Tibial artery (tissue), 4 donors: ENCODE data around the gene FADD.

Source experiments
- DNase-seq, 2 donors: peaks; one replicate each; pipeline ENCODE4 v3.0.0-alpha.2; 2019
- H3K27ac ChIP-seq, 2 donors: fragments of 200-600 bp; sonication (generic) in 1 of 2; 1 replicate in 1 of 2; 2 replicates in 1 of 2; pipeline ENCODE4 v1.5.1; 2018 to 2019; ENCODE audit warnings: mild to moderate bottlenecking in 1 of 2
- H3K27me3 ChIP-seq, 2 donors: fragments of 200-600 bp; sonication (generic) in 1 of 2; one replicate each; pipeline versions ENCODE4 v1.5.1 to v1.6.0; 2016 to 2019
- H3K36me3 ChIP-seq, 3 donors: fragments of 200-600 bp; sonication (generic) in 2 of 3; one replicate each; pipeline ENCODE4 v1.5.1; 2016 to 2019; ENCODE audit warnings: mild to moderate bottlenecking in 2 of 3
- H3K4me1 ChIP-seq, 4 donors: fragments of 200-600 bp; sonication (generic) in 2 of 4; 1 replicate in 3 of 4; 2 replicates in 1 of 4; pipeline ENCODE4 v1.5.1; 2016 to 2019
- H3K4me3 ChIP-seq, 2 donors: fragments of 200-600 bp; sonication (generic) in 1 of 2; 1 replicate in 1 of 2; 2 replicates in 1 of 2; pipeline ENCODE4 v1.5.1; 2018 to 2019; ENCODE audit warnings: mild to moderate bottlenecking in 2 of 2
- H3K9me3 ChIP-seq, 3 donors: fragments of 200-600 bp; sonication (generic) in 1 of 3; one replicate each; pipeline ENCODE4 v1.5.1; 2016 to 2019
- intact Hi-C: fragments of 100-400 bp; cut with DNase I; formaldehyde crosslinking; loops from one replicate; pipeline ENCODE4 v1.15.0; 2023; ENCODE audit warnings: low total_unique reads
- TF ChIP-seq, protein P1 (sequence below), 2 experiments: fragments of 200-600 bp in 1 of 2; fragments of 450-650 bp in 1 of 2; IDR thresholded peaks; one replicate each; pipeline ENCODE4 v1.5.1; 2017 to 2019; ENCODE audit warnings: antibody characterized with exemption in 2 of 2, mild to moderate bottlenecking in 1 of 2, moderate library complexity in 1 of 2

The FADD gene

DNA sequence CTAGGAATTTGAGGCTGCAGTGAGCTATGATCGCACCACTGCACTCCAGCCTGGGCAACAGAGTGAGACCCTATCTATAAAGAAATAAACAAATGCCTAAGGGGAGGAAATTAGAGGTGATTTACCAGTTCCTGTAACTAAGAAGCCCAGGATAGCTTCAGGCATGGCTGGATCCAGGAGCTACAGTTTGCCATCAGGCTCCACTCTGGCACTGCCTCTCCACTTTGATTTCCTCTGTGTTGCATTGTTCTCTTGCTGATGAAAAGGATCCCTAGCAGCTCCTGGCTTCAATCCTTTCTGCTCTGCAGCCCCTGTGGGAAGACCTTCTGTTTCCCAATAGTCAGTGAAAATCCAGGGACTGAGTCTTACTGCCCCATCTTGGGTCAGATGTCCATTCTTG is 20.1 kb upstream of the FADD start:
- Histone ChIP-seq H3K9me3 (no peaks in the 10 kb centered on the region), H3K27me3 (no peaks in the 10 kb centered on the region), H3K27ac (peak overlapping the region in 1 of 2 donors; percentile 48), H3K36me3 (peaks cover 3 to 78% (median 77%) of the 10 kb centered on the region in 3 donors), H3K4me3 (no peak overlapping the region), H3K4me1 (peaks cover 0 to 12% (median 8%) of the 10 kb centered on the region in 4 donors)
- TF ChIP-seq, protein P1, sequence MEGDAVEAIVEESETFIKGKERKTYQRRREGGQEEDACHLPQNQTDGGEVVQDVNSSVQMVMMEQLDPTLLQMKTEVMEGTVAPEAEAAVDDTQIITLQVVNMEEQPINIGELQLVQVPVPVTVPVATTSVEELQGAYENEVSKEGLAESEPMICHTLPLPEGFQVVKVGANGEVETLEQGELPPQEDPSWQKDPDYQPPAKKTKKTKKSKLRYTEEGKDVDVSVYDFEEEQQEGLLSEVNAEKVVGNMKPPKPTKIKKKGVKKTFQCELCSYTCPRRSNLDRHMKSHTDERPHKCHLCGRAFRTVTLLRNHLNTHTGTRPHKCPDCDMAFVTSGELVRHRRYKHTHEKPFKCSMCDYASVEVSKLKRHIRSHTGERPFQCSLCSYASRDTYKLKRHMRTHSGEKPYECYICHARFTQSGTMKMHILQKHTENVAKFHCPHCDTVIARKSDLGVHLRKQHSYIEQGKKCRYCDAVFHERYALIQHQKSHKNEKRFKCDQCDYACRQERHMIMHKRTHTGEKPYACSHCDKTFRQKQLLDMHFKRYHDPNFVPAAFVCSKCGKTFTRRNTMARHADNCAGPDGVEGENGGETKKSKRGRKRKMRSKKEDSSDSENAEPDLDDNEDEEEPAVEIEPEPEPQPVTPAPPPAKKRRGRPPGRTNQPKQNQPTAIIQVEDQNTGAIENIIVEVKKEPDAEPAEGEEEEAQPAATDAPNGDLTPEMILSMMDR (IDR thresholded peaks at IDR 0.05): no peak
- intact Hi-C loops: no loop called here
- no peak for DNase-seq

DNA sequence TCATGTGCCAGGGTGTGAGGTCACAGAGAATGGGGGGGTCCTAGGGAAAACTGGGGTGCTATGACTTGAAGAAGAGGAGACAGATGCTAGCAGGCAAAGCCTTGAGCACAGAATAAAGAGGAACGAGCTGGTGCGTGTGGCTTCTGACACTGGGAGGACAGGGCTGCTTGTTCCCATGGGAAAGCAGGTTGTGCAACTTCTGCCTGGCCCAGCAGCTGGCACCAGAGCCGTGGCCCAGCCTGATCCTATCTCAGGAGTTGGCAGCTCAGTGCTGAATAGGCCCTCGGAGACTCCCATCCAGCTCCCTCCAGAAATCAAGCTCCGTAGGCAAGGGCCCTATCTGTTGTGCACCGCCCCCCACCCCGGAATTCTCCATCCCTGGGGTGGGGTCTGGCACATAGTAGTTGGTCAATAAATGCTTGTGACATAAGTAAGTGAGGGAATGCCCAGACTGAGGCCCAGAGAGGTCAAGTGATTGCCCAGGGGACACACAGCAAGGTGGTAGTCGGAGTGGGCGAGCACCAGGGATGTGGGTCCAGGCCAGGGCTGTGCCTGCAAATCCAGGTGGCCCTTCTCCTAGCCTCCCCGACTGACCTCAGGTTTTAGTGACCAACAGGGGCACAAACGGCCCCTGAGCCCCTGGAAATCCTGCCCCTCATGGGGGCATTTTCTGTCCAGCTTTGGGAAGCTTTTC is 19.5 kb upstream of the FADD start:
- H3K27ac ChIP-seq: peak overlapping the region in 1 of 2 donors; percentile 48
- peak; percentile 51 to 87 for DNase-seq
- no peaks in the 10 kb centered on the region for H3K9me3 ChIP-seq
- peaks cover 0 to 12% (median 8%) of the 10 kb centered on the region in 4 donors for H3K4me1 ChIP-seq
- TF ChIP-seq, protein P1 (IDR thresholded peaks at IDR 0.05): no peak
- no peaks in the 10 kb centered on the region for H3K27me3 ChIP-seq
- peaks cover 3 to 78% (median 73%) of the 10 kb centered on the region in 3 donors for H3K36me3 ChIP-seq
- intact Hi-C loops: no loop called here
- no peak overlapping the region for H3K4me3 ChIP-seq

DNA sequence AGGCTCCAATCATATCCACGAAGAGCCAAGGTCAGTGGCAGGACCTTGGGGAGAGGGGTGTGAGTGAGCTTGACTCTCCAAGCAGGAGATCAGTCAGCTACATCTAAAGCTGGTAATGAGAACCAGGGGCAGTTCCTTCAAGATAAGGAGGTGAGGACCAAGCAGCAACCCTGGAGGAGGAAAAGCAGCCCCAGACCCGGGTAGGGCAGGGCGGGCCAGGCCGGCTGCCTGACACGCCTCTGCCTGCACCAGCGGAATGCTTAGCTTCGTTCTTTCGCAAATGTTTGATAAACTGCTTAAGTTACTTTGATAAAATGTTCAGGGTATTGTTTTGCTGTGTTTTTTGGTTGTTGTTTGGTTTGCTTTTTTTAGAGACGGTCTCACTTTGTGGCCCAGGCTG is 18.7 kb upstream of the FADD start:
- Histone ChIP-seq H3K27ac (peak overlapping the region in 1 of 2 donors; percentile 48), H3K36me3 (peaks cover 3 to 75% (median 66%) of the 10 kb centered on the region in 3 donors), H3K4me1 (peaks cover 0 to 12% (median 8%) of the 10 kb centered on the region in 4 donors), H3K4me3 (no peak overlapping the region), H3K27me3 (no peaks in the 10 kb centered on the region), H3K9me3 (no peaks in the 10 kb centered on the region)
- intact Hi-C loops: no loop called here
- no peak for DNase-seq
- TF ChIP-seq, protein P1 (IDR thresholded peaks at IDR 0.05): no peak

DNA sequence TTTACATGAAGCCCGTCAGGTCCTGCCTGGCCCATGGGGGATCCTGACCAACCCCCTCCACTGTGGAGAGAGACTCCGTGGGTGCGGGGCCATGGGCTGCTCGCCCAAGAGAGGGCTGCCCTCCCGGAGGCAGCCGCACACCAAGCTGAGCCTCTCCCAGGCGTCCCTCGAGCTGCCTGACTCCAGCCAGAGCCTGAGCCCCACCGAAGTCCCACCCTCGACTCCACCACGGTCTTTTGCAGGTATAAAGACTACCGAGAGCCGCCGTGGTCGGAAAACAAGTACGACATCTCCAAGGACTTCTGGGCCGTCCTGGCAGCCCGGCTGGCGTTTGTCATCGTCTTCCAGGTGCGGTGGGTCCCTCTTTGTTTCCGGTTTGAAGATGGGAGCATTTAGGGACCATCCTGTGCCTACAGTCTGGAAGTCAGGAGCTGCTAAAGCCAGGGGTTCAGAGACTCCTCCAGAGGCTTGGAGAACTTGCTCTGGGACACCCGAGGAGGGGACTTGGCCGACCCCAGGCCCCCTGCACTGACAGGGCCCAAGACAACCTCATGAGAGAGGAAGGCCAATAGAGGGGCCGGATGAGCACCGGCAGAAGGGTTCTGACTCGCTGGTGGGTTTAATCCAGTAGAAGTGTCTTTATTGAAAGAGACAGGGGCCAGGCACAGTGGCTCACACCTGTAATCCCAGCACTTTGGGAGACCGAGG is 17.6 kb upstream of the FADD start:
- intact Hi-C loops: no loop called here
- no peak for DNase-seq
- Histone ChIP-seq H3K4me1 (peaks cover 0 to 12% (median 8%) of the 10 kb centered on the region in 4 donors), H3K27ac (no peak overlapping the region), H3K36me3 (peaks cover 3 to 66% (median 58%) of the 10 kb centered on the region in 3 donors), H3K27me3 (no peaks in the 10 kb centered on the region), H3K9me3 (no peaks in the 10 kb centered on the region), H3K4me3 (no peak overlapping the region)
- TF ChIP-seq, protein P1 (IDR thresholded peaks at IDR 0.05): no peak

DNA sequence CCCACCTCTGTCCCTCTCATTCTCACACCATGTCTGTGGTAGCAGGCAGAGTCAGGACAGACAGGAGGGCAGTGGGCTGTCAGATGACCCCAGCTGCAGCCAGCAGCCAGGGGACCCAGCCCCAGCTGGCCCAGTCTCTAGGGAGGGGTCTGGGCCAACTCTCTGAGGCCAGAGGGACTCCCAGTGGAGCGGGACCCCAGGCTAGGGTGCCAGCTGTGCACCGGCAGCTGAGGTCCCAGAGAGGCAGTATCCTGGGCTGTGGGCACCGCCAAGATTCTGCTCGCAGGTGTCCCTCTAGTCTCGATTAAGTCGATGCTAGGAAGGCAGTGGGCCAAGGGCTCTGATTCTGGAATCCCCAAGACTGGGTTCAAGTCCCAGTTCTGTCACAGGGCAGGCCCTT is 16.7 kb upstream of the FADD start:
- Histone ChIP-seq H3K4me1 (peaks cover 0 to 15% (median 10%) of the 10 kb centered on the region in 4 donors), H3K27me3 (no peaks in the 10 kb centered on the region), H3K4me3 (no peak overlapping the region), H3K36me3 (peaks cover 3 to 57% (median 54%) of the 10 kb centered on the region in 3 donors), H3K27ac (no peak overlapping the region), H3K9me3 (no peaks in the 10 kb centered on the region)
- intact Hi-C loops: no loop called here
- no peak for DNase-seq
- TF ChIP-seq, protein P1 (IDR thresholded peaks at IDR 0.05): no peak
